SK-N-SH (cell line): ENCODE data around the gene C20orf144. TPM values are rescaled to one million over a fixed set of nuclear protein-coding genes. Genes with fewer than 3 reads are reported as not detected.

ENCODE experiments used
- CTCF ChIA-PET: fragments of 300-600, 350-600 bp; formaldehyde crosslinking; extraction: SDS; loops from one replicate; lab custom pipeline; 2021; lab: Yijun Ruan, JAX
- POLR2A ChIA-PET: fragments of 350-600 bp; sonication (Branson Sonifier 250); formaldehyde crosslinking; extraction: SDS; loops from one replicate; lab custom pipeline; 2020; ENCODE audit warnings: antibody characterized with exemption, inconsistent platforms; lab: Yijun Ruan, JAX
- DNase-seq: peaks from one replicate; pipeline ENCODE4 v3.0.0; 2012
- H2AFZ ChIP-seq: fragments of 200-600 bp; sonication (generic); 2 replicates; pipeline ENCODE4 v1.8.1; 2016; ENCODE audit warnings: antibody characterized with exemption, mild to moderate bottlenecking, low read depth
- H3F3A ChIP-seq: fragments of 200-600 bp; sonication (generic); replicated peaks from 2 replicates; pipeline ENCODE3; 2016; ENCODE audit warnings: antibody characterized with exemption, mild to moderate bottlenecking; ENCODE audit not compliant: insufficient read depth
- H3K27ac ChIP-seq, 2 experiments: fragments of 200-500 bp in 1 of 2; fragments of 200-600 bp in 1 of 2; sonication (Bioruptor generic) in 1 of 2; sonication (generic), shearing (Covaris generic) in 1 of 2; 2 replicates each; pipeline versions ENCODE4 v1.5.1 to v1.6.1; 2014 to 2016; ENCODE audit warnings: low read depth in 2 of 2, inconsistent platforms in 1 of 2, low read length in 1 of 2, mild to moderate bottlenecking in 1 of 2, mixed read lengths in 1 of 2
- H3K27me3 ChIP-seq: fragments of 200-600 bp; sonication (generic), shearing (Covaris generic); 2 replicates; pipeline ENCODE4 v1.6.1; 2016; ENCODE audit warnings: mixed run types; ENCODE audit not compliant: insufficient read depth
- H3K36me3 ChIP-seq, 2 experiments: fragments of 200-500 bp in 1 of 2; fragments of 200-600 bp in 1 of 2; sonication (Bioruptor generic) in 1 of 2; sonication (generic) in 1 of 2; replicated peaks in 1 of 2; 2 replicates each; pipeline versions ENCODE3 to v1.5.1; 2014 to 2016; ENCODE audit warnings: low read length in 1 of 2, mild to moderate bottlenecking in 1 of 2; ENCODE audit not compliant: insufficient read depth in 2 of 2, control insufficient read depth in 1 of 2
- H3K4me1 ChIP-seq, 2 experiments: fragments of 200-500 bp in 1 of 2; fragments of 200-600 bp in 1 of 2; sonication (Bioruptor generic) in 1 of 2; sonication (generic), shearing (Covaris generic) in 1 of 2; 2 replicates each; pipeline versions ENCODE4 v1.5.1 to v1.6.1; 2014 to 2016; ENCODE audit warnings: low read depth in 1 of 2, low read length in 1 of 2, mixed run types in 1 of 2; ENCODE audit not compliant: insufficient read depth in 2 of 2, control insufficient read depth in 1 of 2
- H3K4me2 ChIP-seq: fragments of 200-600 bp; sonication (generic), shearing (Covaris generic); 2 replicates; pipeline ENCODE4 v1.6.1; 2017; ENCODE audit warnings: mixed run types
- H3K4me3 ChIP-seq, 2 experiments: fragments of 200-500 bp in 1 of 2; fragments of 200-600 bp in 1 of 2; sonication (Bioruptor generic) in 1 of 2; sonication (generic), shearing (Covaris generic) in 1 of 2; 2 replicates each; pipeline versions ENCODE4 v1.5.1 to v1.8.1; 2014 to 2016; ENCODE audit warnings: low read depth in 2 of 2, inconsistent platforms in 1 of 2, low read length in 1 of 2, mild to moderate bottlenecking in 1 of 2, mixed read lengths in 1 of 2, moderate library complexity in 1 of 2
- H3K79me2 ChIP-seq: fragments of 200-600 bp; sonication (generic); 2 replicates; pipeline ENCODE4 v1.8.1; 2017; ENCODE audit warnings: mild to moderate bottlenecking; ENCODE audit not compliant: insufficient read depth
- H3K9ac ChIP-seq: fragments of 200-600 bp; sonication (generic); 2 replicates; pipeline ENCODE4 v1.6.1; 2017; ENCODE audit warnings: mixed run types
- H3K9me2 ChIP-seq: fragments of 200-600 bp; sonication (generic); 2 replicates; pipeline ENCODE4 v1.6.1; 2017; ENCODE audit warnings: mixed run types
- H3K9me3 ChIP-seq: fragments of 200-600 bp; sonication (generic); 2 replicates; pipeline ENCODE4 v1.6.1; 2017; ENCODE audit warnings: mixed run types, mild to moderate bottlenecking, moderate library complexity
- H4K20me1 ChIP-seq: fragments of 200-600 bp; sonication (generic); 2 replicates; pipeline ENCODE4 v1.6.1; 2017; ENCODE audit warnings: mild to moderate bottlenecking, mixed run types; ENCODE audit not compliant: insufficient read depth
- CHD2 ChIP-seq: fragments of 150-350 bp; IDR thresholded peaks from 2 replicates; pipeline ENCODE4 v1.6.1; 2018; ENCODE audit warnings: low read length; ENCODE audit not compliant: partially characterized antibody
- ELF1 ChIP-seq: IDR thresholded peaks from 2 replicates; pipeline ENCODE4 v1.4.0; 2012
- EP300 ChIP-seq, 2 experiments: IDR thresholded peaks; 2 replicates each; pipeline versions ENCODE4 v1.4.0 to v1.6.1; 2012; ENCODE audit warnings: borderline replicate concordance in 1 of 2, low read depth in 1 of 2, low read length in 1 of 2
- EZH2phosphoT487 ChIP-seq: fragments of 200-600 bp; sonication (generic); IDR thresholded peaks from 2 replicates; pipeline ENCODE4 v1.6.1; 2017; ENCODE audit warnings: low read depth, mixed run types, mild to moderate bottlenecking, antibody characterized with exemption, moderate library complexity, borderline replicate concordance
- FOSL2 ChIP-seq: IDR thresholded peaks from 2 replicates; pipeline ENCODE4 v1.4.0; 2012; ENCODE audit warnings: low read depth, mild to moderate bottlenecking, moderate library complexity, borderline replicate concordance
- FOXJ3 ChIP-seq: sonication (generic); formaldehyde crosslinking; IDR thresholded peaks from 2 replicates; pipeline ENCODE4 v1.5.1; 2020; ENCODE audit warnings: mild to moderate bottlenecking, missing genetic modification reagents
- FOXM1 ChIP-seq: IDR thresholded peaks from 2 replicates; pipeline ENCODE4 v1.4.0; 2012; ENCODE audit warnings: low read depth, mild to moderate bottlenecking
- GATA2 ChIP-seq: sonication (generic); formaldehyde crosslinking; IDR thresholded peaks from 2 replicates; pipeline ENCODE4 v1.5.0; 2020; ENCODE audit warnings: mild to moderate bottlenecking, missing genetic modification reagents
- MEF2A ChIP-seq: IDR thresholded peaks from 2 replicates; pipeline ENCODE4 v1.4.0; 2012; ENCODE audit warnings: low read depth, borderline replicate concordance
- MXI1 ChIP-seq: IDR thresholded peaks from 2 replicates; pipeline ENCODE4 v1.6.1; 2012; ENCODE audit warnings: mild to moderate bottlenecking, low read depth, low read length, improper control_type of control experiment
- NFIC ChIP-seq: IDR thresholded peaks from 2 replicates; pipeline ENCODE4 v1.4.0; 2012; ENCODE audit warnings: borderline replicate concordance
- RAD21 ChIP-seq: IDR thresholded peaks from 2 replicates; pipeline ENCODE4 v1.6.1; 2012; ENCODE audit warnings: mild to moderate bottlenecking, low read length
- RFX5 ChIP-seq: IDR thresholded peaks from 2 replicates; pipeline ENCODE4 v1.6.1; 2012; ENCODE audit warnings: mild to moderate bottlenecking, improper control_type of control experiment, low read length
- SIN3A ChIP-seq: IDR thresholded peaks from 2 replicates; pipeline ENCODE4 v1.6.1; 2012; ENCODE audit warnings: low read depth, mild to moderate bottlenecking, low read length, moderate library complexity, borderline replicate concordance
- SMC3 ChIP-seq: IDR thresholded peaks from 2 replicates; pipeline ENCODE4 v1.6.1; 2012; ENCODE audit warnings: low read depth, low read length, improper control_type of control experiment
- WGBS: methylation state at CpG from one replicate; pipeline ENCODE4 v1.1.6; 2017; ENCODE audit warnings: low lambda C conversion rate; 5-methylcytosine and 5-hydroxymethylcytosine counted together
- polyA plus RNA-seq, 3 experiments: library from polyadenylated mRNA; depleted of rRNA; stranded (reverse); fragments of >200 nt; gene quantifications; 2 replicates each; pipeline ENCODE4 v1.2.3, GENCODE V29; 2012
- TF ChIP-seq, protein P1 (sequence below): fragments of 150-350 bp; IDR thresholded peaks from 2 replicates; pipeline ENCODE4 v1.6.1; 2017; ENCODE audit warnings: antibody characterized with exemption, low read length, low read depth, borderline replicate concordance
- TF ChIP-seq, protein P2 (sequence below): fragments of 200-600 bp; sonication (generic); IDR thresholded peaks from 2 replicates; pipeline ENCODE4 v1.6.1; 2017; ENCODE audit warnings: antibody characterized with exemption, mild to moderate bottlenecking, moderate library complexity
- TF ChIP-seq, protein P3 (sequence below): IDR thresholded peaks from 2 replicates; pipeline ENCODE4; 2012
- TF ChIP-seq, protein P4 (sequence below): IDR thresholded peaks from 2 replicates; pipeline ENCODE4 v1.4.0; 2012; ENCODE audit warnings: low read depth

The C20orf144 gene
- polyA plus RNA-seq, 1 of the 3 experiments (the other 2 are of a cell fraction): 0.12 TPM

DNA sequence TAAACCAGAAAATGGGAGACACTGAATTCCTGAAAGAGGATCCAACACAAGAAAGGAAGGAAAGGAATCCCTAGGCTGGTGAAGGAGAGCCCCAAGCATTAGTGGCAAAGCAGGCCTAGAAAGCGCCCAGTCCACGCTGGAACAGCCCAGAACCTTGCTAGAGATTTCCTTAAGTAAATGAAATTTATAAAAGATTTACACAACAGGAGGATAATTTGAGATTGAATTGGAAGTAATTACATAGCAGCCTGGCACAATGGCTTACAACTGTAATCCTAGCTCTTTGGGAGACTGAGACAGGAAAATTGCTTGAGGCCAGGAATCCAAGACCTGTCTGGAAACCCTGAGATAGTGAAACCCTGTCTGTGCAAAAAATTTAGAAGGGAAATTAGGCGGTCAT, 26.8 kb upstream of the C20orf144 start:
- H3K27ac ChIP-seq: no peak overlapping the region; a peak in 1 of 4 replicates
- WGBS: 96% methylated on average over 3 of the region's 3 CpGs
- no peaks in the 10 kb centered on the region for H3K9me2 ChIP-seq
- H2AFZ ChIP-seq: no peak overlapping the region
- TF ChIP-seq ELF1 (no peak), MEF2A (no peak), NFIC (no peak), GATA2 (CRISPR knock-in tag) (no peak), CHD2 (no peak), SMC3 (no peak), FOXJ3 (CRISPR knock-in tag) (no peak), FOXM1 (no peak), EP300 (IDR thresholded peaks at IDR 0.05; ENCODE audit: borderline replicate concordance in 1 of 2, low read depth in 1 of 2, low read length in 1 of 2) (no peak), MXI1 (no peak), RFX5 (no peak), SIN3A (no peak)
- TF ChIP-seq, all 33 proteins: peak for 0
- no peak overlapping the region for H3K4me2 ChIP-seq
- no peak overlapping the region for H3K9ac ChIP-seq
- no peaks in the 10 kb centered on the region for H3K79me2 ChIP-seq
- H3K9me3 ChIP-seq: no peaks in the 10 kb centered on the region
- no peak for DNase-seq
- H3K36me3 ChIP-seq: peaks cover 25 to 27% of the 10 kb centered on the region in 2 experiments
- no peaks in the 10 kb centered on the region; a peak in 1 of 4 replicates for H3K4me1 ChIP-seq
- H3K27me3 ChIP-seq: no peaks in the 10 kb centered on the region
- POLR2A ChIA-PET: no interaction called here
- peaks cover 5% of the 10 kb centered on the region for H3F3A ChIP-seq
- H4K20me1 ChIP-seq: no peaks in the 10 kb centered on the region
- H3K4me3 ChIP-seq: no peak overlapping the region
- CTCF ChIA-PET: interaction anchor here (0.7 to 1.2 kb wide), 3 partner anchors 18 to 41 kb away, joined by 3 to 4 read pairs (median 3); partner anchors contain the start of gene ACTL10

DNA sequence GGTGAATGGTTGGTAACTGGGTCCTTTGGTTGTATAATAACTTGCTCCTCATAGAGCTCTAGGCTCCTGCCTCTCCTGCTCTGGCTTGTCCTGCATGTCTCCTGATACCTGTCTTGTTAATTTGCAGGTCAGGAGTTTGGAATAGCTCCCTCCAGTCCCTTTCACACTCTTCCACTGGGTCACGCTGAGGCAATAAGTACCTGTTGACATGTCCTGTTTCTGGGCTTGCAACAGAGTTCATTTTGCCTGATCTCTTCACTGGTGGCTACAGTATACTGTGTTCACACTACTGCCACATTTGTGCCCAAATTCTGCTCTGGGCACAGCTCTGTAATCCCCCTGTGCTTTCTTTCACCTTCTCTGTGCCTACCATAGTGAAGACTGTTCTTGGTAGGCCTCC, 25.4 kb upstream of the C20orf144 start:
- peaks cover 23 to 35% of the 10 kb centered on the region in 2 experiments for H3K36me3 ChIP-seq
- no peak overlapping the region for H3K9ac ChIP-seq
- H3K79me2 ChIP-seq: no peaks in the 10 kb centered on the region
- H3K4me1 ChIP-seq: no peaks in the 10 kb centered on the region; a peak in 1 of 4 replicates
- no peak overlapping the region for H3K27ac ChIP-seq
- H3F3A ChIP-seq: peaks cover 5% of the 10 kb centered on the region
- 100% methylated on average over 1 of the region's 1 CpG for WGBS
- H4K20me1 ChIP-seq: no peaks in the 10 kb centered on the region
- H3K9me3 ChIP-seq: no peaks in the 10 kb centered on the region
- ChIA-PET POLR2A (interaction anchor here (0.6 kb wide), 1 partner anchor 147 kb away, joined by 4 read pairs; the partner anchor contains the start of gene CBFA2T2), CTCF (no interaction called here)
- H3K9me2 ChIP-seq: no peaks in the 10 kb centered on the region
- H3K4me3 ChIP-seq: no peak overlapping the region
- DNase-seq: no peak
- no peaks in the 10 kb centered on the region for H3K27me3 ChIP-seq
- no peak overlapping the region for H3K4me2 ChIP-seq
- TF ChIP-seq, protein P1, sequence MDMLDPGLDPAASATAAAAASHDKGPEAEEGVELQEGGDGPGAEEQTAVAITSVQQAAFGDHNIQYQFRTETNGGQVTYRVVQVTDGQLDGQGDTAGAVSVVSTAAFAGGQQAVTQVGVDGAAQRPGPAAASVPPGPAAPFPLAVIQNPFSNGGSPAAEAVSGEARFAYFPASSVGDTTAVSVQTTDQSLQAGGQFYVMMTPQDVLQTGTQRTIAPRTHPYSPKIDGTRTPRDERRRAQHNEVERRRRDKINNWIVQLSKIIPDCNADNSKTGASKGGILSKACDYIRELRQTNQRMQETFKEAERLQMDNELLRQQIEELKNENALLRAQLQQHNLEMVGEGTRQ: no peak
- TF ChIP-seq, protein P2, sequence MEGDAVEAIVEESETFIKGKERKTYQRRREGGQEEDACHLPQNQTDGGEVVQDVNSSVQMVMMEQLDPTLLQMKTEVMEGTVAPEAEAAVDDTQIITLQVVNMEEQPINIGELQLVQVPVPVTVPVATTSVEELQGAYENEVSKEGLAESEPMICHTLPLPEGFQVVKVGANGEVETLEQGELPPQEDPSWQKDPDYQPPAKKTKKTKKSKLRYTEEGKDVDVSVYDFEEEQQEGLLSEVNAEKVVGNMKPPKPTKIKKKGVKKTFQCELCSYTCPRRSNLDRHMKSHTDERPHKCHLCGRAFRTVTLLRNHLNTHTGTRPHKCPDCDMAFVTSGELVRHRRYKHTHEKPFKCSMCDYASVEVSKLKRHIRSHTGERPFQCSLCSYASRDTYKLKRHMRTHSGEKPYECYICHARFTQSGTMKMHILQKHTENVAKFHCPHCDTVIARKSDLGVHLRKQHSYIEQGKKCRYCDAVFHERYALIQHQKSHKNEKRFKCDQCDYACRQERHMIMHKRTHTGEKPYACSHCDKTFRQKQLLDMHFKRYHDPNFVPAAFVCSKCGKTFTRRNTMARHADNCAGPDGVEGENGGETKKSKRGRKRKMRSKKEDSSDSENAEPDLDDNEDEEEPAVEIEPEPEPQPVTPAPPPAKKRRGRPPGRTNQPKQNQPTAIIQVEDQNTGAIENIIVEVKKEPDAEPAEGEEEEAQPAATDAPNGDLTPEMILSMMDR: no peak
- no peak for TF ChIP-seq EZH2phosphoT487
- TF ChIP-seq, protein P3, sequence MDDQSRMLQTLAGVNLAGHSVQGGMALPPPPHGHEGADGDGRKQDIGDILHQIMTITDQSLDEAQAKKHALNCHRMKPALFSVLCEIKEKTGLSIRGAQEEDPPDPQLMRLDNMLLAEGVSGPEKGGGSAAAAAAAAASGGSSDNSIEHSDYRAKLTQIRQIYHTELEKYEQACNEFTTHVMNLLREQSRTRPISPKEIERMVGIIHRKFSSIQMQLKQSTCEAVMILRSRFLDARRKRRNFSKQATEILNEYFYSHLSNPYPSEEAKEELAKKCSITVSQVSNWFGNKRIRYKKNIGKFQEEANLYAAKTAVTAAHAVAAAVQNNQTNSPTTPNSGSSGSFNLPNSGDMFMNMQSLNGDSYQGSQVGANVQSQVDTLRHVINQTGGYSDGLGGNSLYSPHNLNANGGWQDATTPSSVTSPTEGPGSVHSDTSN: no peak
- no peak for TF ChIP-seq GATA2 (CRISPR knock-in tag)
- no peak for TF ChIP-seq RAD21
- TF ChIP-seq FOXM1: no peak
- no peak for TF ChIP-seq FOSL2
- TF ChIP-seq, protein P4, sequence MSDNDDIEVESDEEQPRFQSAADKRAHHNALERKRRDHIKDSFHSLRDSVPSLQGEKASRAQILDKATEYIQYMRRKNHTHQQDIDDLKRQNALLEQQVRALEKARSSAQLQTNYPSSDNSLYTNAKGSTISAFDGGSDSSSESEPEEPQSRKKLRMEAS: no peak
- no peak overlapping the region for H2AFZ ChIP-seq
